Suppressor macrophage treated with lipopolysaccharide for 4 hours (primary cell): ENCODE results near the gene YWHAH.
A peak's percentile ranks its signal among the peaks of the same experiment; 100 is the strongest.

ENCODE experiments used
- DNase-seq: peaks from one replicate; pipeline ENCODE4 v3.0.0-alpha.2; 2020

The YWHAH gene

GRCh38 chr22:31923747-31924146, 20.6 kb upstream of the YWHAH start:
- DNase-seq: no peak

GRCh38 chr22:31925056-31925455, 19.3 kb upstream of the YWHAH start:
- DNase-seq: no peak

- no peak for DNase-seq
Observed at GRCh38 chr22:31926024-31926423, 18.3 kb upstream of the YWHAH start.

- DNase-seq: no peak
Observed at GRCh38 chr22:31926969-31927368, 17.4 kb upstream of the YWHAH start.

GRCh38 chr22:31927562-31927961, 16.8 kb upstream of the YWHAH start:
- no peak for DNase-seq

- DNase-seq: no peak
Observed at GRCh38 chr22:31929167-31929930, 15.0 kb upstream of the YWHAH start.

- DNase-seq: no peak
Observed at GRCh38 chr22:31932863-31933262, 11.5 kb upstream of the YWHAH start.

- no peak for DNase-seq
Observed at GRCh38 chr22:31933406-31933805, 10.9 kb upstream of the YWHAH start.

GRCh38 chr22:31933816-31934482, 10.4 kb upstream of the YWHAH start:
- no peak for DNase-seq

GRCh38 chr22:31935961-31936635, 8.2 kb upstream of the YWHAH start:
- DNase-seq: peak; percentile 43

- DNase-seq: no peak
Observed at GRCh38 chr22:31937341-31937740, 7.0 kb upstream of the YWHAH start.

GRCh38 chr22:31938296-31938695, 6.0 kb upstream of the YWHAH start:
- no peak for DNase-seq

GRCh38 chr22:31940506-31940905, 3.8 kb upstream of the YWHAH start:
- DNase-seq: no peak

- no peak for DNase-seq
Observed at GRCh38 chr22:31942091-31942490, 2.2 kb upstream of the YWHAH start.

- DNase-seq: no peak
Observed at GRCh38 chr22:31943206-31943977, 943 bp upstream of the YWHAH start.

GRCh38 chr22:31944700-31945442, 536 bp downstream of the YWHAH start:
- peak; percentile 42 for DNase-seq

- DNase-seq: no peak
Observed at GRCh38 chr22:31945443-31945855, 1.1 kb downstream of the YWHAH start.

GRCh38 chr22:31945971-31946680, 1.8 kb downstream of the YWHAH start:
- DNase-seq: no peak

GRCh38 chr22:31947296-31947695, 3.0 kb downstream of the YWHAH start:
- DNase-seq: peak; percentile 59

GRCh38 chr22:31948002-31948401, 3.7 kb downstream of the YWHAH start:
- DNase-seq: no peak

GRCh38 chr22:31950226-31950625, 5.9 kb downstream of the YWHAH start:
- no peak for DNase-seq
